Peyer's patch (tissue), 4 donors: Measurements from ENCODE around the gene USP6.

Experiments
- CTCF ChIP-seq, 6 experiments: fragments of 450-650 bp in 4 of 6; fragments of 200-600 bp in 2 of 6; sonication (generic) in 1 of 6; IDR thresholded peaks; one replicate each; pipeline ENCODE4 v1.5.1; 2017 to 2019; ENCODE audit warnings: antibody characterized with exemption in 6 of 6, mild to moderate bottlenecking in 3 of 6, moderate library complexity in 1 of 6
- POLR2A ChIP-seq, 2 donors: fragments of 450-650 bp; IDR thresholded peaks; one replicate each; pipeline ENCODE4 v1.5.1; 2017; ENCODE audit warnings: antibody characterized with exemption in 2 of 2, mild to moderate bottlenecking in 2 of 2, moderate library complexity in 2 of 2

- TF ChIP-seq POLR2A (IDR thresholded peaks at IDR 0.05): no peak
- TF ChIP-seq CTCF (IDR thresholded peaks at IDR 0.05): no peak
These were observed 2.4 kb downstream of the USP6 start for GRCh38 chr17:5118219-5118618.
